Panc1 (cell line): ENCODE results near the gene MEAK7.

Source experiments
- CTCF ChIP-seq: fragments of 450-650 bp; IDR thresholded peaks from 2 replicates; pipeline ENCODE4 v1.5.1; 2017; ENCODE audit warnings: mild to moderate bottlenecking
- SIN3A ChIP-seq: IDR thresholded peaks from 2 replicates; pipeline ENCODE4 v1.6.1; 2012; ENCODE audit warnings: low read depth, mild to moderate bottlenecking, low read length, moderate library complexity, borderline replicate concordance; ENCODE audit not compliant: insufficient read depth
- TCF7L2 ChIP-seq: IDR thresholded peaks from 2 replicates; pipeline ENCODE4 v1.6.1; 2011; ENCODE audit warnings: mild to moderate bottlenecking, low read depth, low read length, inconsistent platforms
- TF ChIP-seq, protein P1 (sequence below), 2 experiments: IDR thresholded peaks; 2 replicates each; pipeline ENCODE4 v1.6.1; 2011 to 2012; ENCODE audit warnings: low read depth in 2 of 2, control low read depth in 1 of 2, low read length in 1 of 2, mild to moderate bottlenecking in 1 of 2, moderate library complexity in 1 of 2; ENCODE audit not compliant: insufficient read depth in 1 of 2

DNA sequence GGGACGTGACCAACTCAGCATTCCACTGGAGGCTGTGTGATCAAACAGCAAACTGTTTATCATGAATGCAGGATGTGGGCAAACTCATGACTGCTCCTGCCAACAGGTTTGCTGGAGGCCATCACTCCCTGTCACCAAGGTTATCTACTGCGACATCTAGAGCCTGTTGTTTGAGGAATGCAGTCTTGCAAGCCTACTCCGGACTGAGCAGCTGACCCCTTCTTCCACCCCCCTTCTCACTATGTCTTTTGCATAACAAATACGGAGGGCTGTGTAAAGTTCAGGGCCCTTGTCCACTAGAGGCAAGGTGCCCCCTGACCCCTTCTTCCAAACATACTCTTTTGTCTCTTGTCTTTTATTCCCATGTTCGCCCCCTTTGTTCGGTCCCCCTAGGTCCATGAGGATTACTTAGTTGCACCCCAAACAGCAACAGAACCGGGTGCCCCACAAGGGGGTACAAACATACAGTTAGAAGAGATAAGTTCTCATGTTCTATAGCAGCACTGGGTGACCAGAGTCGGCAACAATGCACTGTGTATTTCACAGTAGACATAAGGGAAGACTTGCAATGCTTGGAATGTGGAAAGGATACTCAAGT, 28.7 kb downstream of the MEAK7 start:
- TF ChIP-seq, protein P1, sequence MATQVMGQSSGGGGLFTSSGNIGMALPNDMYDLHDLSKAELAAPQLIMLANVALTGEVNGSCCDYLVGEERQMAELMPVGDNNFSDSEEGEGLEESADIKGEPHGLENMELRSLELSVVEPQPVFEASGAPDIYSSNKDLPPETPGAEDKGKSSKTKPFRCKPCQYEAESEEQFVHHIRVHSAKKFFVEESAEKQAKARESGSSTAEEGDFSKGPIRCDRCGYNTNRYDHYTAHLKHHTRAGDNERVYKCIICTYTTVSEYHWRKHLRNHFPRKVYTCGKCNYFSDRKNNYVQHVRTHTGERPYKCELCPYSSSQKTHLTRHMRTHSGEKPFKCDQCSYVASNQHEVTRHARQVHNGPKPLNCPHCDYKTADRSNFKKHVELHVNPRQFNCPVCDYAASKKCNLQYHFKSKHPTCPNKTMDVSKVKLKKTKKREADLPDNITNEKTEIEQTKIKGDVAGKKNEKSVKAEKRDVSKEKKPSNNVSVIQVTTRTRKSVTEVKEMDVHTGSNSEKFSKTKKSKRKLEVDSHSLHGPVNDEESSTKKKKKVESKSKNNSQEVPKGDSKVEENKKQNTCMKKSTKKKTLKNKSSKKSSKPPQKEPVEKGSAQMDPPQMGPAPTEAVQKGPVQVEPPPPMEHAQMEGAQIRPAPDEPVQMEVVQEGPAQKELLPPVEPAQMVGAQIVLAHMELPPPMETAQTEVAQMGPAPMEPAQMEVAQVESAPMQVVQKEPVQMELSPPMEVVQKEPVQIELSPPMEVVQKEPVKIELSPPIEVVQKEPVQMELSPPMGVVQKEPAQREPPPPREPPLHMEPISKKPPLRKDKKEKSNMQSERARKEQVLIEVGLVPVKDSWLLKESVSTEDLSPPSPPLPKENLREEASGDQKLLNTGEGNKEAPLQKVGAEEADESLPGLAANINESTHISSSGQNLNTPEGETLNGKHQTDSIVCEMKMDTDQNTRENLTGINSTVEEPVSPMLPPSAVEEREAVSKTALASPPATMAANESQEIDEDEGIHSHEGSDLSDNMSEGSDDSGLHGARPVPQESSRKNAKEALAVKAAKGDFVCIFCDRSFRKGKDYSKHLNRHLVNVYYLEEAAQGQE (IDR thresholded peaks at IDR 0.05; ENCODE audit: insufficient read depth in 1 of 2, low read depth in 2 of 2, low read length in 1 of 2) = no peak
- TF ChIP-seq CTCF = no peak
- no peak for TF ChIP-seq TCF7L2
- TF ChIP-seq SIN3A = no peak
